Skeletal muscle satellite cell (primary cell): ENCODE results near the gene PLEKHF1.
A peak's percentile ranks its signal among the peaks of the same experiment; 100 is the strongest.

ENCODE experiments used
- H3K27me3 ChIP-seq: 2 replicates; pipeline ENCODE4 v1.7.0; 2013; ENCODE audit warnings: low read length; ENCODE audit not compliant: control insufficient read depth, insufficient read depth
- H3K36me3 ChIP-seq: 2 replicates; pipeline ENCODE4 v1.7.0; 2013; ENCODE audit warnings: mild to moderate bottlenecking, control low read depth, low read length; ENCODE audit not compliant: insufficient read depth
- H3K4me1 ChIP-seq: 2 replicates; pipeline ENCODE4 v1.7.0; 2013; ENCODE audit warnings: low read length; ENCODE audit not compliant: control insufficient read depth, insufficient read depth
- H3K4me2 ChIP-seq: 2 replicates; pipeline ENCODE4 v1.7.0; 2013; ENCODE audit warnings: mild to moderate bottlenecking, low read length
- H3K4me3 ChIP-seq: 2 replicates; pipeline ENCODE4 v1.7.0; 2013; ENCODE audit warnings: low read length
- H3K9ac ChIP-seq: 2 replicates; pipeline ENCODE4 v1.7.0; 2013; ENCODE audit warnings: mild to moderate bottlenecking, low read depth, low read length, moderate library complexity
- H3K9me3 ChIP-seq: replicated peaks from 2 replicates; pipeline ENCODE4 v1.7.0; 2013; ENCODE audit warnings: mild to moderate bottlenecking, control low read depth, low read length

The PLEKHF1 gene

GRCh38 chr19:29686285-29686805, 21.1 kb downstream of the PLEKHF1 start:
- peaks cover 54% of the 10 kb centered on the region for H3K4me1 ChIP-seq
- H3K4me3 ChIP-seq, result peak overlapping the region; percentile 63
- H3K27me3 ChIP-seq, result no peaks in the 10 kb centered on the region
- peak overlapping the region; percentile 88 for H3K4me2 ChIP-seq
- no peaks in the 10 kb centered on the region for H3K36me3 ChIP-seq
- H3K9ac ChIP-seq, result no peak overlapping the region
- H3K9me3 ChIP-seq, result peaks cover 4% of the 10 kb centered on the region

GRCh38 chr19:29687244-29687896, 22.1 kb downstream of the PLEKHF1 start:
- Histone ChIP-seq H3K9ac (peak overlapping the region; percentile 75), H3K4me1 (peaks cover 47% of the 10 kb centered on the region), H3K27me3 (no peaks in the 10 kb centered on the region), H3K4me3 (peak overlapping the region; percentile 63), H3K4me2 (peak overlapping the region; percentile 88), H3K36me3 (no peaks in the 10 kb centered on the region), H3K9me3 (peaks cover 4% of the 10 kb centered on the region)

GRCh38 chr19:29687897-29688728, 22.9 kb downstream of the PLEKHF1 start:
- H3K4me2 ChIP-seq, result peak overlapping the region; percentile 62
- H3K4me3 ChIP-seq, result no peak overlapping the region
- no peaks in the 10 kb centered on the region for H3K36me3 ChIP-seq
- H3K27me3 ChIP-seq, result no peaks in the 10 kb centered on the region
- peaks cover 39% of the 10 kb centered on the region for H3K4me1 ChIP-seq
- peaks cover 4% of the 10 kb centered on the region for H3K9me3 ChIP-seq
- peak overlapping the region; percentile 42 for H3K9ac ChIP-seq

GRCh38 chr19:29690842-29691241, 25.6 kb downstream of the PLEKHF1 start:
- H3K27me3 ChIP-seq, result no peaks in the 10 kb centered on the region
- no peak overlapping the region for H3K4me3 ChIP-seq
- H3K9me3 ChIP-seq, result peaks cover 4% of the 10 kb centered on the region
- H3K4me1 ChIP-seq, result peaks cover 30% of the 10 kb centered on the region
- no peak overlapping the region for H3K9ac ChIP-seq
- no peaks in the 10 kb centered on the region for H3K36me3 ChIP-seq
- no peak overlapping the region for H3K4me2 ChIP-seq

- H3K4me1 ChIP-seq, result peaks cover 4% of the 10 kb centered on the region
- H3K9ac ChIP-seq, result no peak overlapping the region
- H3K9me3 ChIP-seq, result peaks cover 4% of the 10 kb centered on the region
- H3K4me3 ChIP-seq, result no peak overlapping the region
- H3K27me3 ChIP-seq, result no peaks in the 10 kb centered on the region
- H3K4me2 ChIP-seq, result no peak overlapping the region
- H3K36me3 ChIP-seq, result no peaks in the 10 kb centered on the region
These were observed 28.9 kb downstream of the PLEKHF1 start for GRCh38 chr19:29694161-29694560.

- H3K36me3 ChIP-seq, result no peaks in the 10 kb centered on the region
- H3K9ac ChIP-seq, result no peak overlapping the region
- H3K4me3 ChIP-seq, result no peak overlapping the region
- H3K4me1 ChIP-seq, result peaks cover 4% of the 10 kb centered on the region
- no peak overlapping the region for H3K4me2 ChIP-seq
- H3K27me3 ChIP-seq, result no peaks in the 10 kb centered on the region
- H3K9me3 ChIP-seq, result peaks cover 4% of the 10 kb centered on the region
These were observed 29.7 kb downstream of the PLEKHF1 start for GRCh38 chr19:29694669-29695627.

- no peaks in the 10 kb centered on the region for H3K9me3 ChIP-seq
- no peaks in the 10 kb centered on the region for H3K36me3 ChIP-seq
- H3K4me2 ChIP-seq, result no peak overlapping the region
- peaks cover 4% of the 10 kb centered on the region for H3K4me1 ChIP-seq
- H3K9ac ChIP-seq, result no peak overlapping the region
- H3K27me3 ChIP-seq, result no peaks in the 10 kb centered on the region
- no peak overlapping the region for H3K4me3 ChIP-seq
These were observed 30.7 kb downstream of the PLEKHF1 start for GRCh38 chr19:29695765-29696564.

- Histone ChIP-seq H3K4me3 (no peak overlapping the region), H3K9ac (no peak overlapping the region), H3K9me3 (no peaks in the 10 kb centered on the region), H3K4me1 (peaks cover 4% of the 10 kb centered on the region), H3K27me3 (no peaks in the 10 kb centered on the region), H3K4me2 (no peak overlapping the region), H3K36me3 (no peaks in the 10 kb centered on the region)
These were observed 31.2 kb downstream of the PLEKHF1 start for GRCh38 chr19:29696565-29696846.

GRCh38 chr19:29697523-29698261, 32.4 kb downstream of the PLEKHF1 start:
- no peak overlapping the region for H3K4me2 ChIP-seq
- H3K9me3 ChIP-seq, result no peaks in the 10 kb centered on the region
- H3K9ac ChIP-seq, result no peak overlapping the region
- peaks cover 5% of the 10 kb centered on the region for H3K4me1 ChIP-seq
- H3K4me3 ChIP-seq, result no peak overlapping the region
- H3K27me3 ChIP-seq, result no peaks in the 10 kb centered on the region
- peaks cover 8% of the 10 kb centered on the region for H3K36me3 ChIP-seq

GRCh38 chr19:29699861-29700260, 34.6 kb downstream of the PLEKHF1 start:
- Histone ChIP-seq H3K4me2 (no peak overlapping the region), H3K27me3 (no peaks in the 10 kb centered on the region), H3K9ac (no peak overlapping the region), H3K4me1 (peaks cover 4% of the 10 kb centered on the region), H3K36me3 (peaks cover 19% of the 10 kb centered on the region), H3K9me3 (no peaks in the 10 kb centered on the region), H3K4me3 (no peak overlapping the region)
